Measurements from ENCODE around the gene SLC12A9.

DNA sequence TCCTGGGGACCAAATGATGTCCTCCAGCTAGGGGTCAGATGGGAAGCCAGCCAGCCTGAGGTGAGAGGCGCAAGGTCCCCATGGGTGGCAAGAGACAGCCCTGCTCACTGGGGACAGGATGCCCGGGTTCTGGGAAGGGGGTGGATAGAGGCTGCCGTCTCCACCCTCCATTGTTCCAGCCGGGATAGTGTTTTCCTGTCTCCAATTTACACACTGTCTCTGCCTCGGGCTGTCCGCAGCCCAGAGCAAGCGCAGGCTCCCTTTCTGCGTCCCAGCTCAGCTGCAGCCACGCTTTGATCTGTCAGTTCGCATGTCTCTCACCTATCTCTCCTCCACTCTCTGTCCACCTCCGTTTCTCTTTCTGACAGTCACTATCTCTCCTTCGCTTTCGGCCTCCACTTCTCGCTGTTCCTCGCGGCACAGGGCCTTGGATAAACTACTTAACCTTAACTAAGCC is 27.3 kb upstream of the SLC12A9 start:
- TF ChIP-seq CEBPB (IDR thresholded peaks at IDR 0.05) (no peak), EP300 (IDR thresholded peaks at IDR 0.05; ENCODE audit: borderline replicate concordance) (no peak), EGR1 (IDR thresholded peaks at IDR 0.05) (no peak), YY1 (IDR thresholded peaks at IDR 0.05; ENCODE audit: low read depth) (no peak), REST (IDR thresholded peaks at IDR 0.05; ENCODE audit: low read depth) (no peak), CREB1 (IDR thresholded peaks at IDR 0.05; ENCODE audit: low read depth) (no peak), NFIC (IDR thresholded peaks at IDR 0.05) (no peak), RAD21 (IDR thresholded peaks at IDR 0.05; ENCODE audit: low read depth) (no peak), TAF1 (IDR thresholded peaks at IDR 0.05; ENCODE audit: low read depth) (no peak), TCF12 (IDR thresholded peaks at IDR 0.05; ENCODE audit: low read depth) (no peak), USF1 (IDR thresholded peaks at IDR 0.05) (no peak), TEAD4 (IDR thresholded peaks at IDR 0.05) (no peak)
- TF ChIP-seq, protein P1, sequence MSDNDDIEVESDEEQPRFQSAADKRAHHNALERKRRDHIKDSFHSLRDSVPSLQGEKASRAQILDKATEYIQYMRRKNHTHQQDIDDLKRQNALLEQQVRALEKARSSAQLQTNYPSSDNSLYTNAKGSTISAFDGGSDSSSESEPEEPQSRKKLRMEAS (IDR thresholded peaks at IDR 0.05): no peak
